SK-N-SH (cell line): Measurements from ENCODE around the gene LMNTD2. TPM values are rescaled to one million over a fixed set of nuclear protein-coding genes. Genes with fewer than 3 reads are reported as not detected.

ENCODE experiments used
- CTCF ChIA-PET: fragments of 300-600, 350-600 bp; formaldehyde crosslinking; extraction: SDS; loops from one replicate; lab custom pipeline; 2021; lab: Yijun Ruan, JAX
- POLR2A ChIA-PET: fragments of 350-600 bp; sonication (Branson Sonifier 250); formaldehyde crosslinking; extraction: SDS; loops from one replicate; lab custom pipeline; 2020; ENCODE audit warnings: antibody characterized with exemption, inconsistent platforms; lab: Yijun Ruan, JAX
- DNase-seq: peaks from one replicate; pipeline ENCODE4 v3.0.0; 2012
- H2AFZ ChIP-seq: fragments of 200-600 bp; sonication (generic); 2 replicates; pipeline ENCODE4 v1.8.1; 2016; ENCODE audit warnings: antibody characterized with exemption, mild to moderate bottlenecking, low read depth
- H3F3A ChIP-seq: fragments of 200-600 bp; sonication (generic); replicated peaks from 2 replicates; pipeline ENCODE3; 2016; ENCODE audit warnings: antibody characterized with exemption, mild to moderate bottlenecking; ENCODE audit not compliant: insufficient read depth
- H3K27ac ChIP-seq, 2 experiments: fragments of 200-500 bp in 1 of 2; fragments of 200-600 bp in 1 of 2; sonication (Bioruptor generic) in 1 of 2; sonication (generic), shearing (Covaris generic) in 1 of 2; 2 replicates each; pipeline versions ENCODE4 v1.5.1 to v1.6.1; 2014 to 2016; ENCODE audit warnings: low read depth in 2 of 2, inconsistent platforms in 1 of 2, low read length in 1 of 2, mild to moderate bottlenecking in 1 of 2, mixed read lengths in 1 of 2
- H3K27me3 ChIP-seq: fragments of 200-600 bp; sonication (generic), shearing (Covaris generic); 2 replicates; pipeline ENCODE4 v1.6.1; 2016; ENCODE audit warnings: mixed run types; ENCODE audit not compliant: insufficient read depth
- H3K36me3 ChIP-seq, 2 experiments: fragments of 200-500 bp in 1 of 2; fragments of 200-600 bp in 1 of 2; sonication (Bioruptor generic) in 1 of 2; sonication (generic) in 1 of 2; replicated peaks in 1 of 2; 2 replicates each; pipeline versions ENCODE3 to v1.5.1; 2014 to 2016; ENCODE audit warnings: low read length in 1 of 2, mild to moderate bottlenecking in 1 of 2; ENCODE audit not compliant: insufficient read depth in 2 of 2, control insufficient read depth in 1 of 2
- H3K4me1 ChIP-seq, 2 experiments: fragments of 200-500 bp in 1 of 2; fragments of 200-600 bp in 1 of 2; sonication (Bioruptor generic) in 1 of 2; sonication (generic), shearing (Covaris generic) in 1 of 2; 2 replicates each; pipeline versions ENCODE4 v1.5.1 to v1.6.1; 2014 to 2016; ENCODE audit warnings: low read depth in 1 of 2, low read length in 1 of 2, mixed run types in 1 of 2; ENCODE audit not compliant: insufficient read depth in 2 of 2, control insufficient read depth in 1 of 2
- H3K4me2 ChIP-seq: fragments of 200-600 bp; sonication (generic), shearing (Covaris generic); 2 replicates; pipeline ENCODE4 v1.6.1; 2017; ENCODE audit warnings: mixed run types
- H3K4me3 ChIP-seq, 2 experiments: fragments of 200-500 bp in 1 of 2; fragments of 200-600 bp in 1 of 2; sonication (Bioruptor generic) in 1 of 2; sonication (generic), shearing (Covaris generic) in 1 of 2; 2 replicates each; pipeline versions ENCODE4 v1.5.1 to v1.8.1; 2014 to 2016; ENCODE audit warnings: low read depth in 2 of 2, inconsistent platforms in 1 of 2, low read length in 1 of 2, mild to moderate bottlenecking in 1 of 2, mixed read lengths in 1 of 2, moderate library complexity in 1 of 2
- H3K79me2 ChIP-seq: fragments of 200-600 bp; sonication (generic); 2 replicates; pipeline ENCODE4 v1.8.1; 2017; ENCODE audit warnings: mild to moderate bottlenecking; ENCODE audit not compliant: insufficient read depth
- H3K9ac ChIP-seq: fragments of 200-600 bp; sonication (generic); 2 replicates; pipeline ENCODE4 v1.6.1; 2017; ENCODE audit warnings: mixed run types
- H3K9me2 ChIP-seq: fragments of 200-600 bp; sonication (generic); 2 replicates; pipeline ENCODE4 v1.6.1; 2017; ENCODE audit warnings: mixed run types
- H3K9me3 ChIP-seq: fragments of 200-600 bp; sonication (generic); 2 replicates; pipeline ENCODE4 v1.6.1; 2017; ENCODE audit warnings: mixed run types, mild to moderate bottlenecking, moderate library complexity
- H4K20me1 ChIP-seq: fragments of 200-600 bp; sonication (generic); 2 replicates; pipeline ENCODE4 v1.6.1; 2017; ENCODE audit warnings: mild to moderate bottlenecking, mixed run types; ENCODE audit not compliant: insufficient read depth
- CTCF ChIP-seq: fragments of 200-600 bp; sonication (generic); IDR thresholded peaks from 2 replicates; pipeline ENCODE4 v1.6.1; 2017; ENCODE audit warnings: antibody characterized with exemption, mild to moderate bottlenecking, moderate library complexity
- ELF1 ChIP-seq: IDR thresholded peaks from 2 replicates; pipeline ENCODE4 v1.4.0; 2012
- EZH2phosphoT487 ChIP-seq: fragments of 200-600 bp; sonication (generic); IDR thresholded peaks from 2 replicates; pipeline ENCODE4 v1.6.1; 2017; ENCODE audit warnings: low read depth, mixed run types, mild to moderate bottlenecking, antibody characterized with exemption, moderate library complexity, borderline replicate concordance
- FOSL2 ChIP-seq: IDR thresholded peaks from 2 replicates; pipeline ENCODE4 v1.4.0; 2012; ENCODE audit warnings: low read depth, mild to moderate bottlenecking, moderate library complexity, borderline replicate concordance
- FOXJ3 ChIP-seq: sonication (generic); formaldehyde crosslinking; IDR thresholded peaks from 2 replicates; pipeline ENCODE4 v1.5.1; 2020; ENCODE audit warnings: mild to moderate bottlenecking, missing genetic modification reagents
- GABPA ChIP-seq: IDR thresholded peaks from 2 replicates; pipeline ENCODE4 v1.4.0; 2012; ENCODE audit warnings: low read depth, mild to moderate bottlenecking
- GATA2 ChIP-seq: sonication (generic); formaldehyde crosslinking; IDR thresholded peaks from 2 replicates; pipeline ENCODE4 v1.5.0; 2020; ENCODE audit warnings: mild to moderate bottlenecking, missing genetic modification reagents
- JUND ChIP-seq: IDR thresholded peaks from 2 replicates; pipeline ENCODE4 v1.4.0; 2012
- MXI1 ChIP-seq: IDR thresholded peaks from 2 replicates; pipeline ENCODE4 v1.6.1; 2012; ENCODE audit warnings: mild to moderate bottlenecking, low read depth, low read length, improper control_type of control experiment
- POLR2AphosphoS5 ChIP-seq: IDR thresholded peaks from 2 replicates; pipeline ENCODE4 v1.6.1; 2012; ENCODE audit warnings: low read depth, low read length
- RAD21 ChIP-seq: IDR thresholded peaks from 2 replicates; pipeline ENCODE4 v1.6.1; 2012; ENCODE audit warnings: mild to moderate bottlenecking, low read length
- RCOR1 ChIP-seq: fragments of 150-350 bp; IDR thresholded peaks from 2 replicates; pipeline ENCODE4 v1.6.1; 2017; ENCODE audit warnings: antibody characterized with exemption, low read length
- RXRA ChIP-seq: IDR thresholded peaks from 2 replicates; pipeline ENCODE4 v1.4.0; 2012; ENCODE audit warnings: low read depth, mild to moderate bottlenecking, borderline replicate concordance
- SIN3A ChIP-seq: IDR thresholded peaks from 2 replicates; pipeline ENCODE4 v1.6.1; 2012; ENCODE audit warnings: low read depth, mild to moderate bottlenecking, low read length, moderate library complexity, borderline replicate concordance
- TAF1 ChIP-seq: IDR thresholded peaks from 2 replicates; pipeline ENCODE4 v1.6.1; 2012; ENCODE audit warnings: low read depth, mild to moderate bottlenecking, low read length, moderate library complexity, borderline replicate concordance
- TEAD4 ChIP-seq: IDR thresholded peaks from 2 replicates; pipeline ENCODE4 v1.4.0; 2012; ENCODE audit warnings: mild to moderate bottlenecking, borderline replicate concordance; ENCODE audit not compliant: insufficient read depth
- USF1 ChIP-seq: IDR thresholded peaks from 2 replicates; pipeline ENCODE4 v1.4.0; 2012; ENCODE audit warnings: low read depth, borderline replicate concordance
- YY1 ChIP-seq: IDR thresholded peaks from 2 replicates; pipeline ENCODE4 v1.4.0; 2012; ENCODE audit warnings: low read depth, mild to moderate bottlenecking
- WGBS: methylation state at CpG from one replicate; pipeline ENCODE4 v1.1.6; 2017; ENCODE audit warnings: low lambda C conversion rate; 5-methylcytosine and 5-hydroxymethylcytosine counted together
- polyA plus RNA-seq, 3 experiments: library from polyadenylated mRNA; depleted of rRNA; stranded (reverse); fragments of >200 nt; gene quantifications; 2 replicates each; pipeline ENCODE4 v1.2.3, GENCODE V29; 2012

The LMNTD2 gene
- polyA plus RNA-seq, 1 of the 3 experiments (the other 2 are of a cell fraction): 2.4 TPM

GRCh38 chr11:563066-563811 is 2.7 kb upstream of the LMNTD2 start:
- no peak overlapping the region for H3K4me3 ChIP-seq
- no peaks in the 10 kb centered on the region for H3K9me2 ChIP-seq
- H3K9ac ChIP-seq: no peak overlapping the region
- H4K20me1 ChIP-seq: no peaks in the 10 kb centered on the region
- peaks cover 4 to 34% of the 10 kb centered on the region in 2 experiments; a peak in 2 of 4 replicates for H3K4me1 ChIP-seq
- WGBS: 82% methylated on average over 2 of the region's 18 CpGs
- DNase-seq: no peak
- no peak overlapping the region for H3K4me2 ChIP-seq
- H3K27me3 ChIP-seq: no peaks in the 10 kb centered on the region
- CTCF ChIA-PET: interaction anchor here (6.8 kb wide), 1 partner anchor 8 kb away, joined by 41 read pairs; no protein-coding TSS in a partner anchor
- H2AFZ ChIP-seq: no peak overlapping the region
- peaks cover 6% of the 10 kb centered on the region for H3F3A ChIP-seq
- H3K9me3 ChIP-seq: no peaks in the 10 kb centered on the region
- peaks cover 11% of the 10 kb centered on the region; the same call in 1 of the 2 replicates for H3K79me2 ChIP-seq
- no peaks in the 10 kb centered on the region for H3K36me3 ChIP-seq
- TF ChIP-seq ELF1: no peak
- TF ChIP-seq SIN3A: no peak
- TF ChIP-seq FOSL2: no peak
- no peak for TF ChIP-seq USF1
- TF ChIP-seq GABPA: no peak
- no peak for TF ChIP-seq EZH2phosphoT487
- TF ChIP-seq GATA2: no peak
- no peak for TF ChIP-seq FOXJ3 (CRISPR knock-in tag)
- no peak for TF ChIP-seq CTCF
- no peak for TF ChIP-seq RXRA
- no peak for TF ChIP-seq JUND
- TF ChIP-seq RCOR1: no peak
- no peak for TF ChIP-seq TEAD4
- no peak for TF ChIP-seq TAF1
- TF ChIP-seq POLR2AphosphoS5: no peak
- TF ChIP-seq RAD21: no peak
- TF ChIP-seq YY1: no peak
- no peak for TF ChIP-seq MXI1
- POLR2A ChIA-PET: interaction anchor here (0.9 to 1.9 kb wide), 2 partner anchors 12 to 133 kb away, joined by 3 to 14 read pairs; no protein-coding TSS in a partner anchor
- no peak overlapping the region for H3K27ac ChIP-seq
